Stimulated activated CD4-positive, alpha-beta T cell treated with anti-CD3 and anti-CD28 coated beads, Interleukin-1b, Interleukin-23, amount 100 ng/mL, for 4 hours (primary cell): ENCODE results near the gene MED17.

Source experiments
- DNase-seq, 2 donors: peaks; one replicate each; pipeline ENCODE4 v3.0.0-alpha.2; 2020; ENCODE audit warnings: low read depth in 2 of 2

Gene MED17

GRCh38 chr11:93817426-93818348 is 33.6 kb downstream of the MED17 start:
- DNase-seq: no peak

GRCh38 chr11:93819966-93820695 is 36.0 kb downstream of the MED17 start:
- no peak for DNase-seq

- DNase-seq: no peak
These were observed 36.8 kb downstream of the MED17 start for GRCh38 chr11:93820847-93821246.

GRCh38 chr11:93821617-93822016 is 37.5 kb downstream of the MED17 start:
- no peak for DNase-seq

GRCh38 chr11:93822359-93822758 is 38.3 kb downstream of the MED17 start:
- no peak for DNase-seq

GRCh38 chr11:93823210-93823609 is 39.1 kb downstream of the MED17 start:
- DNase-seq: no peak

GRCh38 chr11:93827363-93827762 is 43.3 kb downstream of the MED17 start:
- no peak for DNase-seq

GRCh38 chr11:93829598-93829997 is 45.5 kb downstream of the MED17 start:
- no peak for DNase-seq

- DNase-seq: no peak
These were observed 47.5 kb downstream of the MED17 start for GRCh38 chr11:93831343-93832127.

- no peak for DNase-seq
These were observed 48.7 kb downstream of the MED17 start for GRCh38 chr11:93832780-93833179.

- DNase-seq: no peak
These were observed 54.9 kb downstream of the MED17 start for GRCh38 chr11:93838967-93839366.

- no peak for DNase-seq
These were observed 56.1 kb downstream of the MED17 start for GRCh38 chr11:93840180-93840579.

- no peak for DNase-seq
These were observed 56.9 kb downstream of the MED17 start for GRCh38 chr11:93840981-93841380.

- no peak for DNase-seq
These were observed 57.4 kb downstream of the MED17 start for GRCh38 chr11:93841446-93841845.

- DNase-seq: no peak
These were observed 58.0 kb downstream of the MED17 start for GRCh38 chr11:93842034-93842433.

- no peak for DNase-seq
These were observed 58.4 kb downstream of the MED17 start for GRCh38 chr11:93842461-93842860.

- no peak for DNase-seq
These were observed 59.8 kb downstream of the MED17 start for GRCh38 chr11:93843906-93844305.

GRCh38 chr11:93844568-93844967 is 60.5 kb downstream of the MED17 start:
- DNase-seq: no peak

GRCh38 chr11:93845181-93846092 is 61.4 kb downstream of the MED17 start:
- no peak for DNase-seq

- DNase-seq: no peak
These were observed 62.3 kb downstream of the MED17 start for GRCh38 chr11:93846411-93846810.

GRCh38 chr11:93849201-93849600 is 65.1 kb downstream of the MED17 start:
- no peak for DNase-seq
